ENCODE measurements around the gene RAB30. TPM values are rescaled to one million over a fixed set of nuclear protein-coding genes. Genes with fewer than 3 reads are reported as not detected.

Gene RAB30
- total RNA-seq, 4 donors from 2014 or later, result 3.4 to 54.8 (median 11.5) TPM

GRCh38 chr11:83031127-83031526 lies 40.6 kb downstream of the RAB30 start:
- Histone ChIP-seq H3K9me3 (no peaks in the 10 kb centered on the region), H3K27ac (no peak overlapping the region), H3K4me3 (no peak overlapping the region), H3K36me3 (no peaks in the 10 kb centered on the region), H3K27me3 (no peaks in the 10 kb centered on the region), H3K4me1 (peaks cover 0 to 21% (median 8%) of the 10 kb centered on the region in 4 donors)
- TF ChIP-seq POLR2A (IDR thresholded peaks at IDR 0.05), result no peak
- TF ChIP-seq CTCF (IDR thresholded peaks at IDR 0.05), result no peak
- no peak for DNase-seq

DNA sequence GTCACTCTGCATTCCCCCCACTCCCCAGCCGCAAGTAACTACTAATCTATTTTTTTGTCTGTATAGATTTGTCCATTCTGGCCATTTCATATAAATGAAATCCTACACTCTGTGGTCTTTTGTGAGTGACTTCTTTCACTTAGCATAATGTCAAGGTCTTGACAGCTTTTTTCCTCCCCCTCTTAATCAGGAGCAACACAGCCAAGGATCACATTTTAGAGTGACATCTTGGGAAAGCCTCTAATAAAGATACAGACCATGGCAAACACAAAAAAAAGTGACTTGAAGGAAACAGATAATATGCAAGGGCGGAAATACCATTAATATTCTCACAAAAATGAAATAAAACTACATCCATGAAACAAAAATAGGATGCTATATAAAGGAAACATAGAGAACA lies 43.9 kb downstream of the RAB30 start:
- Histone ChIP-seq H3K9me3 (no peaks in the 10 kb centered on the region), H3K27me3 (no peaks in the 10 kb centered on the region), H3K4me3 (no peak overlapping the region), H3K27ac (no peak overlapping the region), H3K4me1 (peaks cover 0 to 3% (median 0%) of the 10 kb centered on the region in 4 donors), H3K36me3 (no peaks in the 10 kb centered on the region)
- DNase-seq, result no peak
- TF ChIP-seq POLR2A (IDR thresholded peaks at IDR 0.05) (no peak), CTCF (IDR thresholded peaks at IDR 0.05) (no peak)

DNA sequence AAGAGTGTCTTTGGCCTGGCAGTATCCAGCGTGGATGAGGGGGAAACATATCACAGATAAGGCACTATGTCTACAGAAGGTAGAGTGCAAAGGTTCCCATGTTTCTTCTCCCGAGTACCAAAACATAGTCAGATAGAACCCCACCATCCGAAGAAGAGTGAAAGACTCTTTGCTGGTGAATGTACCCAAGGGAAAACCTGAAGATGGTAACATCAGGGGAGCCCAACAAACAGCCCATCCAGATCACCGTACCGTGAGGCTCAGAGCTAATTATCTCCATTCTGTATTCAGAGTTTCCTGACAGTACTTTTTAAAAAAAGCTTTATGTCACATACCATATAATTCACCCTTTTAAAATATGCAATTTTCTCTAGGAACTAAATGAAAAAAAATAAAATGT lies 44.4 kb downstream of the RAB30 start:
- no peaks in the 10 kb centered on the region for H3K9me3 ChIP-seq
- H3K27ac ChIP-seq, result no peak overlapping the region
- H3K4me1 ChIP-seq, result peaks cover 0 to 3% (median 0%) of the 10 kb centered on the region in 4 donors
- H3K4me3 ChIP-seq, result no peak overlapping the region
- TF ChIP-seq POLR2A (IDR thresholded peaks at IDR 0.05), result no peak
- no peak for TF ChIP-seq CTCF (IDR thresholded peaks at IDR 0.05)
- H3K36me3 ChIP-seq, result no peaks in the 10 kb centered on the region
- no peak for DNase-seq
- H3K27me3 ChIP-seq, result no peaks in the 10 kb centered on the region

GRCh38 chr11:83026229-83026628 lies 45.5 kb downstream of the RAB30 start:
- no peak overlapping the region for H3K4me3 ChIP-seq
- H3K36me3 ChIP-seq, result no peaks in the 10 kb centered on the region
- no peak overlapping the region for H3K27ac ChIP-seq
- no peak for DNase-seq
- TF ChIP-seq POLR2A (IDR thresholded peaks at IDR 0.05) (no peak), CTCF (IDR thresholded peaks at IDR 0.05) (no peak)
- no peaks in the 10 kb centered on the region for H3K9me3 ChIP-seq
- no peaks in the 10 kb centered on the region for H3K27me3 ChIP-seq
- peaks cover 0 to 3% (median 0%) of the 10 kb centered on the region in 4 donors for H3K4me1 ChIP-seq

DNA sequence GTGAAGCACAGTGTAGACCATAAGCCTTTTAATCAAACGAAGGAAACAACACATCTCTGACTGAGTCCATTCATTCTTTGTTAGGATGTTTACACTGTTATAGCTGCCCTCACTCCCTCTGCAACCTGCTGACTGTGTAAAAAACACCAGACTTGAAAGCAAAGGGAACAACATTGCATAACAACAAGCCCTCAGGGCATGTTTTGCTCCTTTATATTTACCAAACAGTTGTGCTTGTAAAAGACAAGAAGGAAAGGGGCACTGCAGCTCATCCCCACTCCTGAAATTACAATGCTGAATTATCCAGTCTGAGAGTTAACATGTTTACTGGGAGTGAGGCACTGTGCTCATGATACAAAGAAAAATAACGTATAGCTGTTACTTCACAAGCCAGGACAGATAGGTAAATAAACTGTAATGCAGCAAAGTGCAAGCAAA lies 46.4 kb downstream of the RAB30 start:
- Histone ChIP-seq H3K4me1 (peaks cover 0 to 3% (median 0%) of the 10 kb centered on the region in 4 donors), H3K9me3 (no peaks in the 10 kb centered on the region), H3K27me3 (no peaks in the 10 kb centered on the region), H3K27ac (no peak overlapping the region), H3K36me3 (no peaks in the 10 kb centered on the region), H3K4me3 (no peak overlapping the region)
- no peak for TF ChIP-seq CTCF (IDR thresholded peaks at IDR 0.05)
- TF ChIP-seq POLR2A (IDR thresholded peaks at IDR 0.05), result no peak
- DNase-seq, result no peak
